ENCODE data around the gene HCFC1R1.

HCFC1R1 gene

DNA sequence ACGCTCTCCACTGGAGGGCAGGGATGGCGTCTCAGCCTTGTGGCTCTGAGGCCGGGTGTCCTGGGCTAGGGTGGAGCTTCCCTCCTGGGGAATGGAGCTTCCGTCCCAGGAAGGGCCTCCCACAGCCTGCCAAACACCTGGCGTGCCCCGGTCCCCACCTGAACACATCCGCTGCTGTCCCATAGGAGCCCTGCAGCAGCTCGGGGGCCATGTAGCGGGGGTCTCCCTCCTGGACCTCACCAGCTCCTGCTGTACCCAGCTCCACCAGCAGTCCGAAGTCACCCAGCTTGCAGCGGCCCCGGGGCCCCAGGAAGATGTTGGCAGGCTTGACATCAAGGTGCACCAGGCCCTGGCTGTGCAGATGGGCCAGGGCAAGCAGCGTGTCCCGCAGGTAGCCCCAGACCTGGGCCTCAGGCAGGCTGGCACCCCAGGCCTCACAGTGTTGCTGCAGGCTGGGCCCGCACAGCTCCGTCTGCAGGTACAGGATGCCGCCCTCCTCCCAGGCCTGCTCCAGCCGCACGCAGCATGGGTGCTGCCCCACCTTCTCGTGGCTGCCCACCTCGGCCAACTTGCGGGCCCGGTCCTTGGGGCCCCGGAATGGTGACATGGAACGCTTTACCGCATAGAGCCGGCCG is 48.5 kb downstream of the HCFC1R1 start:
- H3K9me3 ChIP-seq (ENCODE audit: control extremely low read depth in 1 of 5, control insufficient read depth in 4 of 5, insufficient read depth in 2 of 5, low read depth in 1 of 5, low read length in 4 of 5): no peaks in the 10 kb centered on the region
- POLR2A ChIA-PET: no interaction called here
- H3K4me3 ChIP-seq (ENCODE audit: control insufficient read depth in 1 of 7, extremely low read depth in 1 of 7, insufficient read depth in 4 of 7, low read depth in 2 of 7, low read length in 6 of 7): no peak overlapping the region
- WGBS (ENCODE audit: insufficient coverage): 95% methylated on average over 28 of the region's 28 CpGs
- no peak overlapping the region for H3K27ac ChIP-seq (ENCODE audit: insufficient read depth in 1 of 2, low read depth in 1 of 2, low read length in 2 of 2, poor library complexity in 1 of 2, severe bottlenecking in 2 of 2)
- CTCF ChIA-PET: interaction anchor here (1.0 to 1.7 kb wide), 2 partner anchors 10 to 13 kb away, joined by 3 to 4 read pairs; a partner anchor contains a TSS
- peaks cover 0 to 28% (median 17%) of the 10 kb centered on the region in 4 experiments for H3K4me1 ChIP-seq (ENCODE audit: control extremely low read depth in 1 of 4, control insufficient read depth in 4 of 4, insufficient read depth in 4 of 4, low read length in 3 of 4)
- no peak for DNase-seq
- H3K27me3 ChIP-seq (replicated peaks in 2 of 5; ENCODE audit: control insufficient read depth in 4 of 5, insufficient read depth in 5 of 5, low read length in 4 of 5): no peaks in the 10 kb centered on the region
- peaks cover 0 to 79% (median 27%) of the 10 kb centered on the region in 4 experiments for H3K36me3 ChIP-seq (ENCODE audit: control insufficient read depth in 4 of 4, insufficient read depth in 4 of 4, low read length in 3 of 4)

DNA sequence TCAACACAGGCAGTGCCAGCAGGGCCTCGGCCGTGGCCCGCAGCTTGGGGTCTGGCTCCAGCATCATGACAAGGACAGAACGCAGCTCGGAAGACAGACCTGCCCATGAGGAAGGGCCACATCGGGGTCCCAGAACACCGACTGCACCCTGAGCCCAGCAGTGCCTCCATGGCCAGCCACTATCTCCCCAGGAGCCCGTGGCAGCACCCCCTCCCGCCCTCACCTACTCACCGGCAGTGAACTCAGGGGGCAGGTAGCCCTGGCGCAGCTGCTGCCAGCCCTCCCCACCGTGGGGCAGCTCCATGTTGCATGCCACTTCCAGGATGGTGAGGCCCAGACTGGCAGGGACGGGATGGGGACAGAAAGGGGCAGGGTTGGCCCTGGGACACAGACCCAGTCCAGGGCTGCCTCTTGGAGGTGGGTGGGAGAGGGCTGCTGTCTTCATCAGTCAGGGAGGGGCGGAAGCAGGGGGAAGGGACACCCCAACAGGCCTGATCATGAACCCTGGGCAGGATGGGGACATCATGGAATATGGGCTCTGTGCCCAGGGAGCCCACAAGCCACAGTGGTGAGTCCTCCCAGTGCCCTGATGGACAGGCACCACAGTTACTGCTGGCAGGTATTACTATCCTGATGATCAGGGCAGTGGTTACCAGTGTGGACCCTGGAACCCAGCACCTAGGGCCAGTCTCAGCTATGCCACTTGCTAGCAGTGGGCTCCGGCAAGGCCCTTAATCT is 49.3 kb downstream of the HCFC1R1 start:
- DNase-seq: no peak
- WGBS (ENCODE audit: insufficient coverage): 95% methylated on average over 14 of the region's 15 CpGs
- no peaks in the 10 kb centered on the region for H3K9me3 ChIP-seq (ENCODE audit: control extremely low read depth in 1 of 5, control insufficient read depth in 4 of 5, insufficient read depth in 2 of 5, low read depth in 1 of 5, low read length in 4 of 5)
- no peak overlapping the region for H3K27ac ChIP-seq (ENCODE audit: insufficient read depth in 1 of 2, low read depth in 1 of 2, low read length in 2 of 2, poor library complexity in 1 of 2, severe bottlenecking in 2 of 2)
- peaks cover 0 to 32% (median 16%) of the 10 kb centered on the region in 4 experiments for H3K4me1 ChIP-seq (ENCODE audit: control extremely low read depth in 1 of 4, control insufficient read depth in 4 of 4, insufficient read depth in 4 of 4, low read length in 3 of 4)
- H3K4me3 ChIP-seq (ENCODE audit: control insufficient read depth in 1 of 7, extremely low read depth in 1 of 7, insufficient read depth in 4 of 7, low read depth in 2 of 7, low read length in 6 of 7): no peak overlapping the region
- ChIA-PET CTCF (interaction anchor here (1.0 to 2.8 kb wide), 3 partner anchors 9 to 14 kb away, joined by 3 to 13 read pairs (median 4); a partner anchor contains a TSS), POLR2A (no interaction called here)
- no peaks in the 10 kb centered on the region for H3K27me3 ChIP-seq (replicated peaks in 2 of 5; ENCODE audit: control insufficient read depth in 4 of 5, insufficient read depth in 5 of 5, low read length in 4 of 5)
- H3K36me3 ChIP-seq (ENCODE audit: control insufficient read depth in 4 of 4, insufficient read depth in 4 of 4, low read length in 3 of 4): peaks cover 0 to 79% (median 27%) of the 10 kb centered on the region in 4 experiments

DNA sequence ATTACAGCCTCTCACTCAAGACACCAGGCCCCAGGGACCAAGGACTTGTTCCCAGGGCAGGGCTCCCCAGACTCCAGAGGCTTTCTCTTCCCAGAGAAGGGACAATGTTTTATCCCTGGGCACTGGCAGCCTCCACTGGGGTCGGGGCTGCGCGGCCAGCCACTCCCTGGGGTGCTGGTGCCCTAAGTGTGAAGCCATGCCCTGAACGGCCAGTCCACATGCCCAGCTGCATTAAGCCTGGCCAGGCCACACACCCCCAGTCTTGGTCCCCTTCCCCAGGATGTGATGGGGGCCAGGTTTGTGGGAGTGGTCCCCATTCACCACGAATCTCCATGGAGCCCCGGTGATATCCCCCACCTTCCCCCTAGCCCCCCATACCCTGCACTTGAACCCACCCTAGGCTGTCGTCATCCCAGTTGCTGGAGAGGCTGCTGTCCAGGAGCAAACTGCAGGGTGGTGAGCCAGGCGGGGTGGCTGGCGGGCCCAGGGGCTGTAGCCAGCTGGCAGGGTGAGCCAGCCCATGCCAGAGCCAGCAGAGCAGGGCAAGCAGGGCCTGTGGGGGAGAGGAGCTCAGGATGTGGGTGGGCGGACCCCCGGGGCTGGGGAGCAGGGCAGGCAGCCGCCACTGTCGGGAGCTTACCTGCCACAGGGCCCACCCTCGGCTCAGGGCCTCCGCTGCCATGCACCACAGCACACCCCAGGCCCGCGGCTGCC is 50.0 kb downstream of the HCFC1R1 start:
- 97% methylated on average over 11 of the region's 17 CpGs for WGBS (ENCODE audit: insufficient coverage)
- Histone ChIP-seq H3K27ac (ENCODE audit: insufficient read depth in 1 of 2, low read depth in 1 of 2, low read length in 2 of 2, poor library complexity in 1 of 2, severe bottlenecking in 2 of 2) (no peak overlapping the region), H3K4me1 (ENCODE audit: control extremely low read depth in 1 of 4, control insufficient read depth in 4 of 4, insufficient read depth in 4 of 4, low read length in 3 of 4) (peaks cover 0 to 30% (median 17%) of the 10 kb centered on the region in 4 experiments), H3K36me3 (ENCODE audit: control insufficient read depth in 4 of 4, insufficient read depth in 4 of 4, low read length in 3 of 4) (peaks cover 0 to 79% (median 27%) of the 10 kb centered on the region in 4 experiments), H3K4me3 (ENCODE audit: control insufficient read depth in 1 of 7, extremely low read depth in 1 of 7, insufficient read depth in 4 of 7, low read depth in 2 of 7, low read length in 6 of 7) (no peak overlapping the region), H3K9me3 (ENCODE audit: control extremely low read depth in 1 of 5, control insufficient read depth in 4 of 5, insufficient read depth in 2 of 5, low read depth in 1 of 5, low read length in 4 of 5) (no peaks in the 10 kb centered on the region), H3K27me3 (replicated peaks in 2 of 5; ENCODE audit: control insufficient read depth in 4 of 5, insufficient read depth in 5 of 5, low read length in 4 of 5) (peaks cover 0 to under 1% (median 0%) of the 10 kb centered on the region in 5 experiments)
- DNase-seq: no peak
- ChIA-PET POLR2A (no interaction called here), CTCF (interaction anchor here (2.8 kb wide), 1 partner anchor 11 kb away, joined by 13 read pairs; no protein-coding TSS in a partner anchor)

DNA sequence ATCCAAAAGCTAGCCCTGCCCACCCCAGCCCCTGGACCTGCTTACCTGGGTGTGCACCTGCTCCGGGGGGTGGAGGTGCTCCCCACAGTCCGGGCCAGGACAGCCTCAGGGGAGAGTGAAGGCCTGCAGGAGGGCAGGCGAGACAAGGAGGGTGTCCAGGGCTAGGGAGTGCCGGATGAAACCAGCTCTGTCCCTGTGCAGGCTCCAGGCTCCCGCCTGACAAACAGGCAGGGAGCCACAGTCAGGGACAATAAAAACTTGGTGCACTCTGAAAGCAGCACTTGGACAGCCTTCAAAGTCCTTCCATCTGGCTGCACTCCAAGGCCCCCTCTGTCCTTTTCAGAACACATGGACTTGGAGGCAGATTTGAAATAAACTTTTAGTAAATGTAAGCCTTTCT is 50.6 kb downstream of the HCFC1R1 start:
- ChIA-PET POLR2A (no interaction called here), CTCF (interaction anchor here (1.1 to 2.8 kb wide), 2 partner anchors 11 to 89 kb away, joined by 3 to 13 read pairs; no protein-coding TSS in a partner anchor)

More for the DNA sequence above, 50.6 kb downstream of the HCFC1R1 start:
- H3K4me3 ChIP-seq (ENCODE audit: control insufficient read depth in 1 of 7, extremely low read depth in 1 of 7, insufficient read depth in 4 of 7, low read depth in 2 of 7, low read length in 6 of 7): no peak overlapping the region
- H3K27me3 ChIP-seq (replicated peaks in 2 of 5; ENCODE audit: control insufficient read depth in 4 of 5, insufficient read depth in 5 of 5, low read length in 4 of 5): peaks cover 0 to 8% (median 2%) of the 10 kb centered on the region in 5 experiments
- H3K36me3 ChIP-seq (ENCODE audit: control insufficient read depth in 4 of 4, insufficient read depth in 4 of 4, low read length in 3 of 4): peaks cover 0 to 76% (median 27%) of the 10 kb centered on the region in 4 experiments
- WGBS (ENCODE audit: insufficient coverage): 97% methylated on average over 4 of the region's 5 CpGs
- no peak overlapping the region for H3K27ac ChIP-seq (ENCODE audit: insufficient read depth in 1 of 2, low read depth in 1 of 2, low read length in 2 of 2, poor library complexity in 1 of 2, severe bottlenecking in 2 of 2)
- H3K4me1 ChIP-seq (ENCODE audit: control extremely low read depth in 1 of 4, control insufficient read depth in 4 of 4, insufficient read depth in 4 of 4, low read length in 3 of 4): peaks cover 0 to 33% (median 22%) of the 10 kb centered on the region in 4 experiments
- H3K9me3 ChIP-seq (ENCODE audit: control extremely low read depth in 1 of 5, control insufficient read depth in 4 of 5, insufficient read depth in 2 of 5, low read depth in 1 of 5, low read length in 4 of 5): no peaks in the 10 kb centered on the region
- no peak for DNase-seq
